Endodermal cell (in vitro differentiated cells): Measurements from ENCODE around the gene DHX58. TPM values are rescaled to one million over a fixed set of nuclear protein-coding genes. Genes with fewer than 3 reads are reported as not detected.
"Not testable (repeated sequence)": the region's sequence is repeated elsewhere in the genome, so short reads cannot be mapped to it uniquely, and the experiment has no call there.

ENCODE experiments used
- DNase-seq: peaks from one replicate; pipeline ENCODE4 v3.0.0-alpha.2; 2017
- H3K27ac ChIP-seq: 2 replicates; pipeline ENCODE4 v1.5.1; 2013; ENCODE audit warnings: mild to moderate bottlenecking, low read depth, low read length, moderate library complexity
- H3K27me3 ChIP-seq: 2 replicates; pipeline ENCODE4 v1.6.1; 2013; ENCODE audit warnings: mild to moderate bottlenecking, low read length, moderate library complexity; ENCODE audit not compliant: insufficient read depth, control insufficient read depth, poor library complexity, severe bottlenecking
- H3K36me3 ChIP-seq: 2 replicates; pipeline ENCODE4 v1.7.0; 2013; ENCODE audit warnings: mild to moderate bottlenecking, low read length, moderate library complexity; ENCODE audit not compliant: control insufficient read depth, insufficient read depth
- H3K4me1 ChIP-seq: one replicate; pipeline ENCODE4 v1.7.0; 2013; ENCODE audit warnings: low read length; ENCODE audit not compliant: control insufficient read depth, insufficient read depth
- H3K4me3 ChIP-seq: 2 replicates; pipeline ENCODE4 v1.5.1; 2013; ENCODE audit warnings: mild to moderate bottlenecking, low read length, moderate library complexity
- H3K9ac ChIP-seq: 2 replicates; pipeline ENCODE4 v1.6.1; 2013; ENCODE audit warnings: mild to moderate bottlenecking, low read length, moderate library complexity; ENCODE audit not compliant: poor library complexity, severe bottlenecking; ENCODE audit errors: extremely low read depth
- H3K9me3 ChIP-seq: 2 replicates; pipeline ENCODE4 v1.6.1; 2013; ENCODE audit warnings: mild to moderate bottlenecking, low read length, moderate library complexity; ENCODE audit not compliant: control insufficient read depth
- H3K27ac Mint-ChIP-seq: 2 replicates; pipeline ENCODE4 v1.8.0; 2020; ENCODE audit warnings: mixed read lengths
- H3K27me3 Mint-ChIP-seq: 2 replicates; pipeline ENCODE4 v1.8.0; 2021; ENCODE audit warnings: mild to moderate bottlenecking, mixed read lengths; ENCODE audit not compliant: insufficient read depth
- H3K36me3 Mint-ChIP-seq: 2 replicates; pipeline ENCODE4 v1.8.0; 2020; ENCODE audit warnings: low read depth, mixed read lengths
- H3K4me1 Mint-ChIP-seq: 2 replicates; pipeline ENCODE4 v1.8.0; 2020; ENCODE audit warnings: mixed read lengths
- H3K4me3 Mint-ChIP-seq: 2 replicates; pipeline ENCODE4 v1.8.0; 2020; ENCODE audit warnings: mild to moderate bottlenecking, moderate library complexity, mixed read lengths
- H3K9me3 Mint-ChIP-seq: 2 replicates; pipeline ENCODE4 v1.8.0; 2020; ENCODE audit warnings: mild to moderate bottlenecking, mixed read lengths
- CTCF ChIP-seq: fragments of 200-600 bp; sonication (generic); conservative IDR thresholded peaks from 2 replicates; pipeline ENCODE4 v1.5.0; 2021; ENCODE audit warnings: antibody characterized with exemption, mild to moderate bottlenecking
- WGBS, 2 experiments: methylation state at CpG; one replicate each; pipeline versions ENCODE4 v1.1.5 to v1.1.7; 2013; ENCODE audit warnings: missing lambda C conversion rate in 2 of 2, mixed read lengths in 1 of 2; ENCODE audit not compliant: insufficient coverage in 1 of 2, insufficient read length in 1 of 2; 5-methylcytosine and 5-hydroxymethylcytosine counted together
- total RNA-seq, 2 donors: library from RNA; stranded (reverse); fragmentation: NEBNext Ultra II Directional in 1 of 2; extraction: Animal tissue kit (Norgen Biotek cat#: 25700) in 1 of 2; gene quantifications; 2 replicates in 1 of 2; 3 replicates in 1 of 2; pipeline ENCODE4 v1.2.1, GENCODE V29; 2021

Gene DHX58
- total RNA-seq, 2 donors from 2014 or later: 0.38 to 0.48 TPM

GRCh38 chr17:42142371-42142896, 29.9 kb upstream of the DHX58 start:
- 83 to 90% methylated on average over 6 to 7 of the region's 7 CpGs for WGBS, 2 experiments
- H3K4me3 ChIP-seq: no peak overlapping the region
- TF ChIP-seq CTCF: no peak
- peaks cover 35% of the 10 kb centered on the region for H3K36me3 Mint-ChIP-seq
- peak overlapping the region; percentile 9 for H3K27ac Mint-ChIP-seq
- H3K4me1 ChIP-seq: peaks cover 4% of the 10 kb centered on the region
- no peak overlapping the region for H3K4me3 Mint-ChIP-seq
- H3K27me3 Mint-ChIP-seq: no peaks in the 10 kb centered on the region
- H3K4me1 Mint-ChIP-seq: peaks cover 22% of the 10 kb centered on the region
- H3K9me3 Mint-ChIP-seq: no peaks in the 10 kb centered on the region
- H3K9me3 ChIP-seq: no peaks in the 10 kb centered on the region
- no peak overlapping the region for H3K9ac ChIP-seq
- H3K36me3 ChIP-seq: peaks cover 35% of the 10 kb centered on the region
- DNase-seq: no peak
- H3K27ac ChIP-seq: peak overlapping the region; percentile 51
- no peaks in the 10 kb centered on the region for H3K27me3 ChIP-seq

GRCh38 chr17:42141382-42141781, 28.9 kb upstream of the DHX58 start:
- peaks cover 34% of the 10 kb centered on the region for H3K36me3 ChIP-seq
- H3K27ac ChIP-seq: no peak overlapping the region
- Mint-ChIP-seq H3K4me3 (no peak overlapping the region), H3K27ac (no peak overlapping the region), H3K36me3 (peaks cover 30% of the 10 kb centered on the region), H3K9me3 (no peaks in the 10 kb centered on the region), H3K4me1 (peaks cover 27% of the 10 kb centered on the region), H3K27me3 (no peaks in the 10 kb centered on the region)
- DNase-seq: no peak
- no peaks in the 10 kb centered on the region for H3K9me3 ChIP-seq
- no peak overlapping the region for H3K4me3 ChIP-seq
- H3K9ac ChIP-seq: no peak overlapping the region
- peaks cover 6% of the 10 kb centered on the region for H3K4me1 ChIP-seq
- H3K27me3 ChIP-seq: no peaks in the 10 kb centered on the region
- TF ChIP-seq CTCF: no peak
- WGBS, 2 experiments: 96 to 98% methylated on average over 8 of the region's 8 CpGs

- Histone ChIP-seq H3K4me1 (peaks cover 12% of the 10 kb centered on the region), H3K36me3 (peaks cover 34% of the 10 kb centered on the region)
- H3K9me3 Mint-ChIP-seq, H3K9ac ChIP-seq, H3K27ac Mint-ChIP-seq, H3K27ac ChIP-seq, DNase-seq, H3K4me3 Mint-ChIP-seq, H3K27me3 Mint-ChIP-seq, H3K4me3 ChIP-seq, H3K9me3 ChIP-seq, H3K27me3 ChIP-seq: not testable (repeated sequence)
- peaks cover 30% of the 10 kb centered on the region for H3K36me3 Mint-ChIP-seq
- peaks cover 34% of the 10 kb centered on the region for H3K4me1 Mint-ChIP-seq
- WGBS, 2 experiments: 80 to 97% methylated on average over 4 to 7 of the region's 7 CpGs
These were observed 28.2 kb upstream of the DHX58 start for GRCh38 chr17:42140690-42141089.
